BJ (cell line): ENCODE results near the gene L3MBTL2. TPM values are rescaled to one million over a fixed set of nuclear protein-coding genes. Genes with fewer than 3 reads are reported as not detected.

Experiments used
- CTCF ChIA-PET: fragments of 350-600 bp; formaldehyde crosslinking; extraction: SDS; loops from one replicate; lab custom pipeline; 2021; ENCODE audit warnings: antibody characterized with exemption, inconsistent platforms; lab: Yijun Ruan, JAX
- POLR2A ChIA-PET: fragments of 300-600 bp; sonication (Branson Sonifier 250); formaldehyde crosslinking; extraction: SDS; loops from one replicate; lab custom pipeline; 2021; ENCODE audit warnings: antibody characterized with exemption; lab: Charles Lee
- DNase-seq: peaks from one replicate; pipeline ENCODE4 v3.0.0-alpha.2; 2011; ENCODE audit warnings: low read depth
- H3K27me3 ChIP-seq: 2 replicates; pipeline ENCODE4 v1.6.0; 2011; ENCODE audit warnings: low read length; ENCODE audit not compliant: control insufficient read depth, insufficient read depth
- H3K36me3 ChIP-seq: 2 replicates; pipeline ENCODE4 v1.5.1; 2011; ENCODE audit warnings: low read length; ENCODE audit not compliant: control insufficient read depth, insufficient read depth
- H3K4me3 ChIP-seq: 2 replicates; pipeline ENCODE4 v1.5.1; 2011; ENCODE audit warnings: low read depth, mild to moderate bottlenecking, control low read depth, low read length
- polyA plus RNA-seq: library from polyadenylated mRNA; depleted of rRNA; stranded (reverse); fragments of >200 nt; gene quantifications from 2 replicates; pipeline ENCODE4 v1.2.3, GENCODE V29; 2011; rRNA removed
- small RNA-seq: library from RNA; depleted of rRNA; stranded (forward); fragments of <200 nt; gene quantifications from one replicate; pipeline ENCODE3, GENCODE V24; 2012; ENCODE audit warnings: low replicate concordance, low read depth; ENCODE audit not compliant: insufficient read length
- TF ChIP-seq, protein P1 (sequence below): IDR thresholded peaks from 2 replicates; pipeline ENCODE4 v1.5.1; 2011; ENCODE audit warnings: low read depth, mild to moderate bottlenecking, control low read depth, inconsistent platforms, low read length, moderate library complexity; ENCODE audit not compliant: insufficient read depth

The L3MBTL2 gene
- polyA plus RNA-seq, 1 experiment = 26.5 TPM

DNA sequence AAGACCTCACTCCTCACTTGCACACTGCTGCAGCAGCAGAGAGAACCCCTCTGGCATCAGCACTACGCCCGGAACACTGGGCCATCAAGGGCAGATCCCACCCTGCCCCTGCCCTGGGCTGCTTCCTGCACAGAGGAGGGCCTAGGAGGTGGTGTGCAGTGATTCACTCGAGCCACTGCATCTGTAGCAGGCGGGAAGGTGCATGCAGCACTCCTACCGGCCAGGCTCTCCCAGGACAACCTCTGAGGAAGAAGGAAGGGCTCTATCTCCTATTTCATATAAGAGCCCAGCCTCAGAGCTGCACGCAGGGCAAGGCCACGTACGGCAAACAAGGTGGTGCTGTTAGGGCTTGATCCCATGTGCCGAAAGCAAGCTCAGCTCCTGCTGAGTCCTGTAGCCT lies 66.7 kb downstream of the L3MBTL2 start:
- TF ChIP-seq, protein P1, sequence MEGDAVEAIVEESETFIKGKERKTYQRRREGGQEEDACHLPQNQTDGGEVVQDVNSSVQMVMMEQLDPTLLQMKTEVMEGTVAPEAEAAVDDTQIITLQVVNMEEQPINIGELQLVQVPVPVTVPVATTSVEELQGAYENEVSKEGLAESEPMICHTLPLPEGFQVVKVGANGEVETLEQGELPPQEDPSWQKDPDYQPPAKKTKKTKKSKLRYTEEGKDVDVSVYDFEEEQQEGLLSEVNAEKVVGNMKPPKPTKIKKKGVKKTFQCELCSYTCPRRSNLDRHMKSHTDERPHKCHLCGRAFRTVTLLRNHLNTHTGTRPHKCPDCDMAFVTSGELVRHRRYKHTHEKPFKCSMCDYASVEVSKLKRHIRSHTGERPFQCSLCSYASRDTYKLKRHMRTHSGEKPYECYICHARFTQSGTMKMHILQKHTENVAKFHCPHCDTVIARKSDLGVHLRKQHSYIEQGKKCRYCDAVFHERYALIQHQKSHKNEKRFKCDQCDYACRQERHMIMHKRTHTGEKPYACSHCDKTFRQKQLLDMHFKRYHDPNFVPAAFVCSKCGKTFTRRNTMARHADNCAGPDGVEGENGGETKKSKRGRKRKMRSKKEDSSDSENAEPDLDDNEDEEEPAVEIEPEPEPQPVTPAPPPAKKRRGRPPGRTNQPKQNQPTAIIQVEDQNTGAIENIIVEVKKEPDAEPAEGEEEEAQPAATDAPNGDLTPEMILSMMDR = no peak
- DNase-seq = no peak
- CTCF ChIA-PET = no interaction called here
- peaks cover 32% of the 10 kb centered on the region for H3K36me3 ChIP-seq
- no peaks in the 10 kb centered on the region for H3K27me3 ChIP-seq
- H3K4me3 ChIP-seq = no peak overlapping the region
- POLR2A ChIA-PET = no interaction called here

GRCh38 chr22:41273128-41273527 lies 68.0 kb downstream of the L3MBTL2 start:
- H3K36me3 ChIP-seq = peaks cover 25% of the 10 kb centered on the region
- CTCF ChIA-PET = no interaction called here
- H3K4me3 ChIP-seq = no peak overlapping the region
- TF ChIP-seq, protein P1 = no peak
- no peak for DNase-seq
- no peaks in the 10 kb centered on the region for H3K27me3 ChIP-seq
- POLR2A ChIA-PET = no interaction called here

DNA sequence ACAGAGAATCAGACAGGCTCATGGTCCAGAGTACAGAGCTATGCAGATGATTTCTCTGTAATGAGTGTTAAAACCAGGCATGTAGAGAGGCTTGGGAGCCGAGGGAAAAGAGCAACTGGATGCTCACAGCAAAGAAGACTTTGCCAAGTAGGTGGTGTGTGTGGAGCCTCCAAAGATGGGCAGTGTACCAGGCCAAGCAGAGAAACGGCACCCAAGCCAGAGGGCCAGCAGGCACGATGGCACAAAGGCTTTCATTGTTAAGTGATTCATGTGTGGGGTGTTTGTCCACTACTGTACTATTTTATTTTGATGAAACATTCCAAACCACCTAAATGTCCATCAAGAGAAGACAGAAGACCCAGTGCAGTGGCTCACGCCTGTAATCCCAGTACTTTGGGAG lies 69.7 kb downstream of the L3MBTL2 start:
- no peaks in the 10 kb centered on the region for H3K27me3 ChIP-seq
- H3K4me3 ChIP-seq = no peak overlapping the region
- POLR2A ChIA-PET = no interaction called here
- peaks cover 23% of the 10 kb centered on the region for H3K36me3 ChIP-seq
- CTCF ChIA-PET = interaction anchor here (1.0 kb wide), 1 partner anchor 10 kb away, joined by 3 read pairs; no protein-coding TSS in a partner anchor
- no peak for DNase-seq
- TF ChIP-seq, protein P1 = no peak

GRCh38 chr22:41280065-41280464 lies 75.0 kb downstream of the L3MBTL2 start:
- Histone ChIP-seq H3K27me3 (no peaks in the 10 kb centered on the region), H3K36me3 (peaks cover 16% of the 10 kb centered on the region), H3K4me3 (no peak overlapping the region)
- no peak for DNase-seq
- POLR2A ChIA-PET = no interaction called here
- TF ChIP-seq, protein P1 = no peak
- CTCF ChIA-PET = interaction anchor here (0.6 kb wide), 1 partner anchor 40 kb away, joined by 3 read pairs; no protein-coding TSS in a partner anchor

- H3K36me3 ChIP-seq = peaks cover 16% of the 10 kb centered on the region
- H3K27me3 ChIP-seq = no peaks in the 10 kb centered on the region
- ChIA-PET POLR2A (interaction anchor here (0.6 kb wide), 1 partner anchor 309 kb away, joined by 9 read pairs; the partner anchor contains the start of gene PMM1), CTCF (interaction anchor here (0.6 kb wide), 1 partner anchor 39 kb away, joined by 3 read pairs; no protein-coding TSS in a partner anchor)
- H3K4me3 ChIP-seq = no peak overlapping the region
- TF ChIP-seq, protein P1 = no peak
- no peak for DNase-seq
Observed at GRCh38 chr22:41280854-41281253, 75.7 kb downstream of the L3MBTL2 start.

Small RNA genes within 50 kb of the gene (small RNA-seq; reads per million reads assigned to genes)
- gene MIR6889 (not detected), gene RNU6-375P (not detected)

Other genes with a start within 250 kb of the L3MBTL2 start
- gene EP300, start 112.7 kb upstream of the L3MBTL2 start, polyA plus RNA-seq = 11.2 and 13.0 TPM in 2 replicates
- gene CHADL, start 35.6 kb downstream of the L3MBTL2 start, polyA plus RNA-seq = 0.51 and 0.70 TPM in 2 replicates
- 88.5 and 145 TPM in 2 replicates for gene RANGAP1, start 80.9 kb downstream of the L3MBTL2 start, polyA plus RNA-seq
- 39.9 and 59.4 TPM in 2 replicates for gene ZC3H7B, start 96.2 kb downstream of the L3MBTL2 start, polyA plus RNA-seq
- 21.0 and 28.7 TPM in 2 replicates for gene TEF, start 176.6 kb downstream of the L3MBTL2 start, polyA plus RNA-seq
- 16.6 and 24.3 TPM in 2 replicates for gene TOB2, start 241.5 kb downstream of the L3MBTL2 start, polyA plus RNA-seq